ENCODE results near the gene IPPK. TPM values are rescaled to one million over a fixed set of nuclear protein-coding genes. Genes with fewer than 3 reads are reported as not detected.

The IPPK gene
- total and polyA plus RNA-seq, 11 donors, result 4.2 to 11.0 (median 8.6) TPM

- Histone ChIP-seq H3K27ac (peak overlapping the region in 5 of 12 donors; percentile 31 to 74 (median 65)), H3K9me3 (peaks cover 0 to 22% (median 1%) of the 10 kb centered on the region in 12 donors), H3K4me1 (peaks cover 0 to 33% (median 5%) of the 10 kb centered on the region in 12 donors), H3K27me3 (no peaks in the 10 kb centered on the region), H3K36me3 (no peaks in the 10 kb centered on the region), H3K4me3 (peak overlapping the region in 1 of 12 donors; percentile 3)
- TF ChIP-seq POLR2A (IDR thresholded peaks at IDR 0.05), result no peak
- TF ChIP-seq CTCF (IDR thresholded peaks at IDR 0.05), result no peak
- intact Hi-C loops (cut with DNase I), result no loop called here
- ATAC-seq, result peak in 3 of 4 donors; percentile 37 to 61 (median 54)
- DNase-seq, result no peak
These were observed 105.4 kb downstream of the IPPK start for GRCh38 chr9:92564504-92564903.

Other genes with a start within 250 kb of the IPPK start
- gene OMD, start 245.7 kb downstream of the IPPK start, total RNA-seq, result 10 to 100 TPM in 1 of 9 donors, 1 to 10 TPM in 8; 2.3 to 10.2 (median 5.9) TPM
- gene OMD, start 245.7 kb downstream of the IPPK start, polyA plus RNA-seq, result 1 to 10 TPM; 1.5 to 2.6 TPM
- gene ASPN, start 187.6 kb downstream of the IPPK start, total RNA-seq, result 10 to 100 TPM in 7 of 9 donors, 1 to 10 TPM in 2; 6.6 to 36.3 (median 18.0) TPM
- gene ASPN, start 187.6 kb downstream of the IPPK start, polyA plus RNA-seq, result 1 to 10 TPM; 4.6 to 8.0 TPM
- gene ECM2, start 134.1 kb downstream of the IPPK start, total RNA-seq, result 10 to 100 TPM in 5 of 9 donors, 1 to 10 TPM in 4; 3.1 to 32.4 (median 10.1) TPM
- 1 to 10 TPM; 1.6 to 4.4 TPM for gene ECM2, start 134.1 kb downstream of the IPPK start, polyA plus RNA-seq
- 10 to 100 TPM; 28.3 to 56.7 (median 35.9) TPM for gene BICD2, start 94.7 kb upstream of the IPPK start, total RNA-seq
- gene BICD2, start 94.7 kb upstream of the IPPK start, polyA plus RNA-seq, result 10 to 100 TPM; 17.6 to 45.7 TPM
- 1 to 10 TPM; 4.0 to 8.9 (median 6.5) TPM for gene ZNF484, start 207.9 kb upstream of the IPPK start, total RNA-seq
- 1 to 10 TPM; 1.1 to 2.0 TPM for gene ZNF484, start 207.9 kb upstream of the IPPK start, polyA plus RNA-seq

All from heart left ventricle (tissue), 16 donors.